GM23338 (cell line): ENCODE data around the gene HPCA. TPM values are rescaled to one million over a fixed set of nuclear protein-coding genes. Genes with fewer than 3 reads are reported as not detected.

Experiments
- ATAC-seq: fragments of 200-7000 bp; cut with Tn5 transposase; 3 replicates; pipeline ENCODE4 v1.9.1; 2020
- DNase-seq: peaks from one replicate; pipeline ENCODE4 v3.0.0-alpha.2; 2015; ENCODE audit warnings: low spot score
- H2AFZ ChIP-seq: fragments of 200-600 bp; sonication (generic); 2 replicates; pipeline ENCODE4 v1.8.0; 2016; ENCODE audit warnings: antibody characterized with exemption, mild to moderate bottlenecking, moderate library complexity
- H3F3A ChIP-seq: fragments of 200-600 bp; sonication (generic); replicated peaks from 2 replicates; pipeline ENCODE4 v1.8.0; 2017; ENCODE audit warnings: antibody characterized with exemption, mixed run types, low read depth
- H3K27ac ChIP-seq: fragments of 200-600 bp; sonication (generic); 2 replicates; pipeline ENCODE4 v1.6.1; 2016; ENCODE audit warnings: low read depth
- H3K27me3 ChIP-seq: fragments of 200-600 bp; sonication (generic); 2 replicates; pipeline ENCODE4 v1.8.0; 2016; ENCODE audit warnings: mild to moderate bottlenecking, mixed run types, moderate library complexity; ENCODE audit not compliant: insufficient read depth
- H3K36me3 ChIP-seq: fragments of 200-600 bp; sonication (generic); 2 replicates; pipeline ENCODE4 v1.8.0; 2016; ENCODE audit warnings: mild to moderate bottlenecking; ENCODE audit not compliant: insufficient read depth
- H3K4me1 ChIP-seq: fragments of 200-600 bp; sonication (generic); 2 replicates; pipeline ENCODE4 v1.8.0; 2016; ENCODE audit warnings: mild to moderate bottlenecking, moderate library complexity; ENCODE audit not compliant: insufficient read depth
- H3K4me2 ChIP-seq: fragments of 200-600 bp; sonication (generic); 2 replicates; pipeline ENCODE4 v1.7.1; 2017; ENCODE audit warnings: mixed run types
- H3K4me3 ChIP-seq: fragments of 200-600 bp; sonication (generic); 2 replicates; pipeline ENCODE4 v1.6.1; 2016; ENCODE audit warnings: mixed run types
- H3K79me2 ChIP-seq: fragments of 200-600 bp; sonication (generic); replicated peaks from 2 replicates; pipeline ENCODE4 v1.8.0; 2017; ENCODE audit warnings: mild to moderate bottlenecking; ENCODE audit not compliant: insufficient read depth
- H3K9me2 ChIP-seq: fragments of 200-600 bp; sonication (generic); 2 replicates; pipeline ENCODE4 v1.8.0; 2017; ENCODE audit not compliant: insufficient read depth
- H4K20me1 ChIP-seq: fragments of 200-600 bp; sonication (generic); replicated peaks from 2 replicates; pipeline ENCODE4 v1.8.0; 2017; ENCODE audit warnings: mild to moderate bottlenecking; ENCODE audit not compliant: insufficient read depth
- H3K27ac Mint-ChIP-seq: 2 replicates; pipeline ENCODE4 v1.8.0; 2020; ENCODE audit warnings: inconsistent platforms, mild to moderate bottlenecking, moderate library complexity, mixed read lengths
- H3K27me3 Mint-ChIP-seq: 3 replicates; pipeline ENCODE4 v1.8.0; 2022; ENCODE audit warnings: low read depth, mild to moderate bottlenecking, moderate library complexity, mixed read lengths, inconsistent platforms; ENCODE audit not compliant: insufficient read depth, poor library complexity
- H3K36me3 Mint-ChIP-seq: 3 replicates; pipeline ENCODE4 v1.8.0; 2021; ENCODE audit warnings: low read depth, mild to moderate bottlenecking, inconsistent platforms, moderate library complexity, mixed read lengths
- H3K4me1 Mint-ChIP-seq: 3 replicates; pipeline ENCODE4 v1.8.0; 2020; ENCODE audit warnings: mild to moderate bottlenecking, inconsistent platforms, mixed read lengths
- H3K4me3 Mint-ChIP-seq: 3 replicates; pipeline ENCODE4 v1.8.0; 2021; ENCODE audit warnings: moderate library complexity, mild to moderate bottlenecking, inconsistent platforms, mixed read lengths
- H3K9me3 Mint-ChIP-seq: 3 replicates; pipeline ENCODE4 v1.8.0; 2020; ENCODE audit warnings: moderate library complexity, mild to moderate bottlenecking, inconsistent platforms, mixed read lengths
- JUNB ChIP-seq: IDR thresholded peaks from one replicate; pipeline ENCODE4 v1.6.1; 2016; ENCODE audit warnings: antibody characterized with exemption; ENCODE audit not compliant: unreplicated experiment
- NANOG ChIP-seq: IDR thresholded peaks from 2 replicates; pipeline ENCODE4 v1.6.1; 2016; ENCODE audit warnings: antibody characterized with exemption, borderline replicate concordance
- STAT1 ChIP-seq: IDR thresholded peaks from one replicate; pipeline ENCODE4 v1.6.1; 2016; ENCODE audit warnings: antibody characterized with exemption; ENCODE audit not compliant: unreplicated experiment
- ZNF114 ChIP-seq: fragments of 250-450 bp; sonication (Bioruptor Pico); IDR thresholded peaks from 2 replicates; pipeline ENCODE4 v1.5.0; 2020; ENCODE audit warnings: mild to moderate bottlenecking, moderate library complexity
- ZNF331 ChIP-seq: fragments of 250-450 bp; sonication (Bioruptor Pico); IDR thresholded peaks from 2 replicates; pipeline ENCODE4 v1.5.0; 2020; ENCODE audit warnings: low read depth, mild to moderate bottlenecking, moderate library complexity
- polyA plus RNA-seq: library from polyadenylated mRNA; unstranded; fragments of >200 nt; fragmentation: Nextera tagmentation; extraction: Ambion mirVana; gene quantifications from 2 replicates; pipeline ENCODE4 v1.2.1, GENCODE V29; 2016
- total RNA-seq: library from RNA; depleted of rRNA; stranded (reverse); fragments of >200 nt; shearing (Covaris generic); gene quantifications from 2 replicates; pipeline ENCODE4 v1.2.3, GENCODE V29; 2014
- TF ChIP-seq, protein P1 (sequence below): fragments of 250-450 bp; sonication (Bioruptor Pico); IDR thresholded peaks from 2 replicates; pipeline ENCODE4 v1.5.0; 2020; ENCODE audit warnings: mild to moderate bottlenecking, moderate library complexity
- TF ChIP-seq, protein P2 (sequence below): IDR thresholded peaks from 2 replicates; pipeline ENCODE4 v1.6.1; 2016; ENCODE audit warnings: antibody characterized with exemption
- TF ChIP-seq, protein P3 (sequence below), 2 experiments: fragments of 200-600 bp in 1 of 2; sonication (generic) in 1 of 2; conservative IDR thresholded peaks; 2 replicates each; pipeline versions ENCODE4 v1.5.1 to v1.6.1; 2016 to 2017; ENCODE audit warnings: antibody characterized with exemption in 2 of 2, low read depth in 2 of 2, mild to moderate bottlenecking in 2 of 2, moderate library complexity in 1 of 2
- TF ChIP-seq, protein P4 (sequence below): IDR thresholded peaks from one replicate; pipeline ENCODE4 v1.6.1; 2018; ENCODE audit warnings: antibody characterized with exemption; ENCODE audit not compliant: unreplicated experiment

The HPCA gene
- total and polyA plus RNA-seq, 2 experiments from 2014 or later: 0.35 to 0.82 TPM

DNA sequence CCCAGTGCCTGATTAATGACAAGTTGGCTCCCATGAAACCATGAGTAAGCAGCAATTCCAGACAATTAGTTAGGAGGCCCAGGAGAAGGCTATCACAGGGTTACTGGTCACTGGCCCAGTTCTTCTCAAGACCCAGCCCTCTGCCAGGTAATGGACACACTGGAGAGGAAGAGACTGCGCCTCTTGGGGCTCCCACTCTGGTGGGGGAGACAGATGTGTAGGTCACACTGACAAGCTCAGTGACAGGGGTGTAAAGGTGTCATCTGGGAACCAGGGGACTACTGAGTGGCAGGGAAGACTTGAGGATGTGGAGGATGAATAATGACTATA, 4.9 kb downstream of the HPCA start:
- peaks cover 44% of the 10 kb centered on the region for H3K27me3 ChIP-seq
- no peak overlapping the region for H3K4me2 ChIP-seq
- H3K27ac Mint-ChIP-seq: no peak overlapping the region
- H2AFZ ChIP-seq: no peak overlapping the region
- no peaks in the 10 kb centered on the region for H3K79me2 ChIP-seq
- peaks cover 30% of the 10 kb centered on the region for H3K27me3 Mint-ChIP-seq
- TF ChIP-seq, protein P1, sequence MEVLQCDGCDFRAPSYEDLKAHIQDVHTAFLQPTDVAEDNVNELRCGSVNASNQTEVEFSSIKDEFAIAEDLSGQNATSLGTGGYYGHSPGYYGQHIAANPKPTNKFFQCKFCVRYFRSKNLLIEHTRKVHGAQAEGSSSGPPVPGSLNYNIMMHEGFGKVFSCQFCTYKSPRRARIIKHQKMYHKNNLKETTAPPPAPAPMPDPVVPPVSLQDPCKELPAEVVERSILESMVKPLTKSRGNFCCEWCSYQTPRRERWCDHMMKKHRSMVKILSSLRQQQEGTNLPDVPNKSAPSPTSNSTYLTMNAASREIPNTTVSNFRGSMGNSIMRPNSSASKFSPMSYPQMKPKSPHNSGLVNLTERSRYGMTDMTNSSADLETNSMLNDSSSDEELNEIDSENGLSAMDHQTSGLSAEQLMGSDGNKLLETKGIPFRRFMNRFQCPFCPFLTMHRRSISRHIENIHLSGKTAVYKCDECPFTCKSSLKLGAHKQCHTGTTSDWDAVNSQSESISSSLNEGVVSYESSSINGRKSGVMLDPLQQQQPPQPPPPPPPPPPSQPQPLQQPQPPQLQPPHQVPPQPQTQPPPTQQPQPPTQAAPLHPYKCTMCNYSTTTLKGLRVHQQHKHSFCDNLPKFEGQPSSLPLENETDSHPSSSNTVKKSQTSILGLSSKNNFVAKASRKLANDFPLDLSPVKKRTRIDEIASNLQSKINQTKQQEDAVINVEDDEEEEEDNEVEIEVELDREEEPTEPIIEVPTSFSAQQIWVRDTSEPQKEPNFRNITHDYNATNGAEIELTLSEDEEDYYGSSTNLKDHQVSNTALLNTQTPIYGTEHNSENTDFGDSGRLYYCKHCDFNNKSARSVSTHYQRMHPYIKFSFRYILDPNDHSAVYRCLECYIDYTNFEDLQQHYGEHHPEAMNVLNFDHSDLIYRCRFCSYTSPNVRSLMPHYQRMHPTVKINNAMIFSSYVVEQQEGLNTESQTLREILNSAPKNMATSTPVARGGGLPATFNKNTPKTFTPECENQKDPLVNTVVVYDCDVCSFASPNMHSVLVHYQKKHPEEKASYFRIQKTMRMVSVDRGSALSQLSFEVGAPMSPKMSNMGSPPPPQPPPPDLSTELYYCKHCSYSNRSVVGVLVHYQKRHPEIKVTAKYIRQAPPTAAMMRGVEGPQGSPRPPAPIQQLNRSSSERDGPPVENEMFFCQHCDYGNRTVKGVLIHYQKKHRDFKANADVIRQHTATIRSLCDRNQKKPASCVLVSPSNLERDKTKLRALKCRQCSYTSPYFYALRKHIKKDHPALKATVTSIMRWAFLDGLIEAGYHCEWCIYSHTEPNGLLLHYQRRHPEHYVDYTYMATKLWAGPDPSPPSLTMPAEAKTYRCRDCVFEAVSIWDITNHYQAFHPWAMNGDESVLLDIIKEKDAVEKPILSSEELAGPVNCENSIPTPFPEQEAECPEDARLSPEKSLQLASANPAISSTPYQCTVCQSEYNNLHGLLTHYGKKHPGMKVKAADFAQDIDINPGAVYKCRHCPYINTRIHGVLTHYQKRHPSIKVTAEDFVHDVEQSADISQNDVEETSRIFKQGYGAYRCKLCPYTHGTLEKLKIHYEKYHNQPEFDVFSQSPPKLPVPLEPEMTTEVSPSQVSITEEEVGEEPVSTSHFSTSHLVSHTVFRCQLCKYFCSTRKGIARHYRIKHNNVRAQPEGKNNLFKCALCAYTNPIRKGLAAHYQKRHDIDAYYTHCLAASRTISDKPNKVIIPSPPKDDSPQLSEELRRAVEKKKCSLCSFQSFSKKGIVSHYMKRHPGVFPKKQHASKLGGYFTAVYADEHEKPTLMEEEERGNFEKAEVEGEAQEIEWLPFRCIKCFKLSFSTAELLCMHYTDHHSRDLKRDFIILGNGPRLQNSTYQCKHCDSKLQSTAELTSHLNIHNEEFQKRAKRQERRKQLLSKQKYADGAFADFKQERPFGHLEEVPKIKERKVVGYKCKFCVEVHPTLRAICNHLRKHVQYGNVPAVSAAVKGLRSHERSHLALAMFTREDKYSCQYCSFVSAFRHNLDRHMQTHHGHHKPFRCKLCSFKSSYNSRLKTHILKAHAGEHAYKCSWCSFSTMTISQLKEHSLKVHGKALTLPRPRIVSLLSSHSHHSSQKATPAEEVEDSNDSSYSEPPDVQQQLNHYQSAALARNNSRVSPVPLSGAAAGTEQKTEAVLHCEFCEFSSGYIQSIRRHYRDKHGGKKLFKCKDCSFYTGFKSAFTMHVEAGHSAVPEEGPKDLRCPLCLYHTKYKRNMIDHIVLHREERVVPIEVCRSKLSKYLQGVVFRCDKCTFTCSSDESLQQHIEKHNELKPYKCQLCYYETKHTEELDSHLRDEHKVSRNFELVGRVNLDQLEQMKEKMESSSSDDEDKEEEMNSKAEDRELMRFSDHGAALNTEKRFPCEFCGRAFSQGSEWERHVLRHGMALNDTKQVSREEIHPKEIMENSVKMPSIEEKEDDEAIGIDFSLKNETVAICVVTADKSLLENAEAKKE (CRISPR knock-in tag): no peak
- TF ChIP-seq, protein P2, sequence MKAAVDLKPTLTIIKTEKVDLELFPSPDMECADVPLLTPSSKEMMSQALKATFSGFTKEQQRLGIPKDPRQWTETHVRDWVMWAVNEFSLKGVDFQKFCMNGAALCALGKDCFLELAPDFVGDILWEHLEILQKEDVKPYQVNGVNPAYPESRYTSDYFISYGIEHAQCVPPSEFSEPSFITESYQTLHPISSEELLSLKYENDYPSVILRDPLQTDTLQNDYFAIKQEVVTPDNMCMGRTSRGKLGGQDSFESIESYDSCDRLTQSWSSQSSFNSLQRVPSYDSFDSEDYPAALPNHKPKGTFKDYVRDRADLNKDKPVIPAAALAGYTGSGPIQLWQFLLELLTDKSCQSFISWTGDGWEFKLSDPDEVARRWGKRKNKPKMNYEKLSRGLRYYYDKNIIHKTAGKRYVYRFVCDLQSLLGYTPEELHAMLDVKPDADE: no peak
- TF ChIP-seq ZNF114: no peak
- no peak for TF ChIP-seq NANOG
- no peak for TF ChIP-seq ZNF331
- no peak for TF ChIP-seq JUNB
- no peak for TF ChIP-seq STAT1
- TF ChIP-seq, protein P3, sequence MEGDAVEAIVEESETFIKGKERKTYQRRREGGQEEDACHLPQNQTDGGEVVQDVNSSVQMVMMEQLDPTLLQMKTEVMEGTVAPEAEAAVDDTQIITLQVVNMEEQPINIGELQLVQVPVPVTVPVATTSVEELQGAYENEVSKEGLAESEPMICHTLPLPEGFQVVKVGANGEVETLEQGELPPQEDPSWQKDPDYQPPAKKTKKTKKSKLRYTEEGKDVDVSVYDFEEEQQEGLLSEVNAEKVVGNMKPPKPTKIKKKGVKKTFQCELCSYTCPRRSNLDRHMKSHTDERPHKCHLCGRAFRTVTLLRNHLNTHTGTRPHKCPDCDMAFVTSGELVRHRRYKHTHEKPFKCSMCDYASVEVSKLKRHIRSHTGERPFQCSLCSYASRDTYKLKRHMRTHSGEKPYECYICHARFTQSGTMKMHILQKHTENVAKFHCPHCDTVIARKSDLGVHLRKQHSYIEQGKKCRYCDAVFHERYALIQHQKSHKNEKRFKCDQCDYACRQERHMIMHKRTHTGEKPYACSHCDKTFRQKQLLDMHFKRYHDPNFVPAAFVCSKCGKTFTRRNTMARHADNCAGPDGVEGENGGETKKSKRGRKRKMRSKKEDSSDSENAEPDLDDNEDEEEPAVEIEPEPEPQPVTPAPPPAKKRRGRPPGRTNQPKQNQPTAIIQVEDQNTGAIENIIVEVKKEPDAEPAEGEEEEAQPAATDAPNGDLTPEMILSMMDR (conservative IDR thresholded peaks at IDR 0.05; ENCODE audit: low read depth in 2 of 2): no peak
- TF ChIP-seq, protein P4, sequence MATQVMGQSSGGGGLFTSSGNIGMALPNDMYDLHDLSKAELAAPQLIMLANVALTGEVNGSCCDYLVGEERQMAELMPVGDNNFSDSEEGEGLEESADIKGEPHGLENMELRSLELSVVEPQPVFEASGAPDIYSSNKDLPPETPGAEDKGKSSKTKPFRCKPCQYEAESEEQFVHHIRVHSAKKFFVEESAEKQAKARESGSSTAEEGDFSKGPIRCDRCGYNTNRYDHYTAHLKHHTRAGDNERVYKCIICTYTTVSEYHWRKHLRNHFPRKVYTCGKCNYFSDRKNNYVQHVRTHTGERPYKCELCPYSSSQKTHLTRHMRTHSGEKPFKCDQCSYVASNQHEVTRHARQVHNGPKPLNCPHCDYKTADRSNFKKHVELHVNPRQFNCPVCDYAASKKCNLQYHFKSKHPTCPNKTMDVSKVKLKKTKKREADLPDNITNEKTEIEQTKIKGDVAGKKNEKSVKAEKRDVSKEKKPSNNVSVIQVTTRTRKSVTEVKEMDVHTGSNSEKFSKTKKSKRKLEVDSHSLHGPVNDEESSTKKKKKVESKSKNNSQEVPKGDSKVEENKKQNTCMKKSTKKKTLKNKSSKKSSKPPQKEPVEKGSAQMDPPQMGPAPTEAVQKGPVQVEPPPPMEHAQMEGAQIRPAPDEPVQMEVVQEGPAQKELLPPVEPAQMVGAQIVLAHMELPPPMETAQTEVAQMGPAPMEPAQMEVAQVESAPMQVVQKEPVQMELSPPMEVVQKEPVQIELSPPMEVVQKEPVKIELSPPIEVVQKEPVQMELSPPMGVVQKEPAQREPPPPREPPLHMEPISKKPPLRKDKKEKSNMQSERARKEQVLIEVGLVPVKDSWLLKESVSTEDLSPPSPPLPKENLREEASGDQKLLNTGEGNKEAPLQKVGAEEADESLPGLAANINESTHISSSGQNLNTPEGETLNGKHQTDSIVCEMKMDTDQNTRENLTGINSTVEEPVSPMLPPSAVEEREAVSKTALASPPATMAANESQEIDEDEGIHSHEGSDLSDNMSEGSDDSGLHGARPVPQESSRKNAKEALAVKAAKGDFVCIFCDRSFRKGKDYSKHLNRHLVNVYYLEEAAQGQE: no peak
- DNase-seq (no peak), ATAC-seq (no peak)
- H3K4me3 Mint-ChIP-seq: no peak overlapping the region
- peaks cover 5% of the 10 kb centered on the region; the same call in 2 of the 3 replicates for H3K9me3 Mint-ChIP-seq
- no peak overlapping the region for H3K4me3 ChIP-seq
- H3K27ac ChIP-seq: no peak overlapping the region
- peaks cover 8% of the 10 kb centered on the region; the same call in 1 of the 3 replicates for H3K36me3 Mint-ChIP-seq
- peaks cover 14% of the 10 kb centered on the region for H3K4me1 Mint-ChIP-seq
- no peaks in the 10 kb centered on the region for H3K36me3 ChIP-seq
- peaks cover 10% of the 10 kb centered on the region; the same call in 1 of the 2 replicates for H3K4me1 ChIP-seq
- no peaks in the 10 kb centered on the region for H3K9me2 ChIP-seq
- peaks cover 7% of the 10 kb centered on the region; the same call in 1 of the 2 replicates for H3F3A ChIP-seq
- no peaks in the 10 kb centered on the region; the same call in 1 of the 2 replicates for H4K20me1 ChIP-seq
